ENCODE data around the gene VAMP5. TPM values are rescaled to one million over a fixed set of nuclear protein-coding genes. Genes with fewer than 3 reads are reported as not detected.
A peak's percentile ranks its signal among the peaks of the same experiment; 100 is the strongest.

Gene VAMP5
- total and polyA plus RNA-seq, 9 of the 15 experiments (the other 6 are each of a cell fraction or from before 2014, with no cell fraction given), result 0.54 to 1.9 (median 1.5) TPM; not detected in 2

DNA sequence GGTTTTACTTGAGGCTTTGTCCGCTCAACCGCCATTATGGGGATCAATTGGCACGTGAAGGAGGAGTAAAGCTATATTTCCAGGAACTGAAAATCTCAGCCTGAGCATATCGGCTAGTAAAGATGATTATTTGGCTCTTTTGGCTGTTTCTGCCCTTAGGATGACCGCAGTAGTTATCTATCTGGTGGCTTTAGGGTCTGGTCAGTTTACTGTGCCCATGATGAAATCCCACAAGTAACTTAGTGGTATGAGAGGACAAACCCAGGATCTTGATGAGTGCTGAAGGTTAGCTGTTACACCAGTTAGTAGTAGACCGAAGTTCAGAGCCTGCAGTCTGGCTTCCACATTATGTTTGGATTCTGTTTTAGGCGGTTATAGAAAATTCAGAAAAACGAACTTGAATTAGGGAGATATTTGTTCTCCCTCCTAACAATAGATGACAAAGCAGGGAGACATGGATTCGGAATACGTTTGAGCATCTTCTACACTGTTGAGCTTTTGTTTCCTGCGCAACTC lies 44.0 kb upstream of the VAMP5 start (continued):
- no peak for TF ChIP-seq CHAMP1 (IDR thresholded peaks at IDR 0.05)
- no peak for TF ChIP-seq BCOR (IDR thresholded peaks at IDR 0.05)
- peak; percentile 61; the same call in 1 of the 2 replicates for TF ChIP-seq RFX5 (IDR thresholded peaks at IDR 0.05; ENCODE audit: low read depth, low read length)
- TF ChIP-seq CEBPG (CRISPR knock-in tag; IDR thresholded peaks at IDR 0.05), result no peak
- peak in 1 of 2 experiments; percentile 24; a peak in 1 of 4 replicates for TF ChIP-seq CEBPG (tag; conservative IDR thresholded peaks at IDR 0.05 in 1 of 2, IDR thresholded peaks at IDR 0.05 in 1 of 2)
- no peak for TF ChIP-seq KAT7 (CRISPR knock-in tag; IDR thresholded peaks at IDR 0.05; ENCODE audit: borderline replicate concordance)
- TF ChIP-seq HMBOX1 (IDR thresholded peaks at IDR 0.05), result peak; percentile 78
- TF ChIP-seq, protein P1, sequence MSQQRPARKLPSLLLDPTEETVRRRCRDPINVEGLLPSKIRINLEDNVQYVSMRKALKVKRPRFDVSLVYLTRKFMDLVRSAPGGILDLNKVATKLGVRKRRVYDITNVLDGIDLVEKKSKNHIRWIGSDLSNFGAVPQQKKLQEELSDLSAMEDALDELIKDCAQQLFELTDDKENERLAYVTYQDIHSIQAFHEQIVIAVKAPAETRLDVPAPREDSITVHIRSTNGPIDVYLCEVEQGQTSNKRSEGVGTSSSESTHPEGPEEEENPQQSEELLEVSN (IDR thresholded peaks at IDR 0.05; ENCODE audit: borderline replicate concordance in 1 of 2, extremely low read depth in 1 of 2, insufficient read depth in 1 of 2, insufficient read length in 1 of 2, low read depth in 1 of 2, low read length in 1 of 2, poor library complexity in 1 of 2, severe bottlenecking in 1 of 2), result no peak
- no peak for TF ChIP-seq ZMIZ1 (IDR thresholded peaks at IDR 0.05; ENCODE audit: low read depth in 2 of 2, low read length in 2 of 2)
- peak in 1 of 3 experiments; percentile 77 for TF ChIP-seq YY1 (IDR thresholded peaks at IDR 0.05; ENCODE audit: borderline replicate concordance in 1 of 3, control insufficient read depth in 1 of 3, extremely low read depth in 1 of 3, insufficient read depth in 3 of 3, insufficient read length in 1 of 3, insufficient replicate concordance in 2 of 3, low read depth in 1 of 3, low read length in 2 of 3)
- TF ChIP-seq SMARCA5 (IDR thresholded peaks at IDR 0.05), result no peak
- peak; percentile 48; the same call in 1 of the 2 replicates for TF ChIP-seq ATF3 (IDR thresholded peaks at IDR 0.05)
- TF ChIP-seq ATF3 (CRISPR knock-in tag; conservative IDR thresholded peaks at IDR 0.05), result no peak
- TF ChIP-seq KDM5B (IDR thresholded peaks at IDR 0.05; ENCODE audit: insufficient replicate concordance, low read depth, low read length), result peak; percentile 50
- no peak for TF ChIP-seq KLF1 (tag; IDR thresholded peaks at IDR 0.05)
- TF ChIP-seq NCOR1 (IDR thresholded peaks at IDR 0.05), result peak; percentile 6; the same call in 1 of the 2 replicates

Data from K562 (cell line).